ENCODE results near the gene SPINK6. TPM values are rescaled to one million over a fixed set of nuclear protein-coding genes. Genes with fewer than 3 reads are reported as not detected.

SPINK6 gene, protein sequence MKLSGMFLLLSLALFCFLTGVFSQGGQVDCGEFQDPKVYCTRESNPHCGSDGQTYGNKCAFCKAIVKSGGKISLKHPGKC
- not detected for total RNA-seq
- long read RNA-seq, result 0 reads

DNA sequence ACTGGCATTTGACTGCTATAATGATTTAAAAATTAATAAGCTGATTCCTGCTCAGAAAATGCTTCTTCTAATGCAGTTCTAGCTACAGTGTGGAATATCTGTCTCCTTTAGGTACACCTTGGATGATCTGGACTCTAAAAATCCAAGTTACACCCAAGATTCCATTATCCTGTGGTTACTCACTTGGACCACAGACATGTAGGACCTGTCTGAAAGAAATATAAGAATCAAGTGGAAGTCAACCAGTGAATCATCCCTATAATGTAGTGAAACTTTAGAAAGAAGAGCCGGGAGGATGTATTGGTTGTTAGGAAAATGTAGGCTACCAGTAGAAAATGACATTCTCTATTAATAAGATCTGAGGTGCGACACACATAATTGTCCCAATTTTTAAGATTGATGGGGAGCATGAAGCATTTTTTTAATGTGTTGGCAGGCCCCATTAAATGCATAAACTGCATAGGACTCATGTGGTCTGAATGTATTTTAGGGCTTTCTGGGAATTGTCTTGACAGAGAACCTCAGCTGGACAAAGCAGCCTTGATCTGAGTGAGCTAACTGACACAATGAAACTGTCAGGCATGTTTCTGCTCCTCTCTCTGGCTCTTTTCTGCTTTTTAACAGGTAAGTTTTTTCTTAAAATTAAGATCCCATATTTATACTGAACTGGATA is at the start of gene SPINK6:
SPINK6 (plus strand) TSS at position 512 of the 673 bp plus-strand sequence; CDS start at position 567, 55 bp downstream.
- Histone ChIP-seq H3K4me1 (peaks cover 4% of the 10 kb centered on the region), H3K27me3 (ENCODE audit: low read depth) (no peaks in the 10 kb centered on the region), H3K36me3 (no peaks in the 10 kb centered on the region), H3K9me3 (no peaks in the 10 kb centered on the region), H3K27ac (no peak within 1 kb of the TSS), H3K4me3 (no peak within 1 kb of the TSS)
- ATAC-seq, result no peak
- TF ChIP-seq, protein P1, sequence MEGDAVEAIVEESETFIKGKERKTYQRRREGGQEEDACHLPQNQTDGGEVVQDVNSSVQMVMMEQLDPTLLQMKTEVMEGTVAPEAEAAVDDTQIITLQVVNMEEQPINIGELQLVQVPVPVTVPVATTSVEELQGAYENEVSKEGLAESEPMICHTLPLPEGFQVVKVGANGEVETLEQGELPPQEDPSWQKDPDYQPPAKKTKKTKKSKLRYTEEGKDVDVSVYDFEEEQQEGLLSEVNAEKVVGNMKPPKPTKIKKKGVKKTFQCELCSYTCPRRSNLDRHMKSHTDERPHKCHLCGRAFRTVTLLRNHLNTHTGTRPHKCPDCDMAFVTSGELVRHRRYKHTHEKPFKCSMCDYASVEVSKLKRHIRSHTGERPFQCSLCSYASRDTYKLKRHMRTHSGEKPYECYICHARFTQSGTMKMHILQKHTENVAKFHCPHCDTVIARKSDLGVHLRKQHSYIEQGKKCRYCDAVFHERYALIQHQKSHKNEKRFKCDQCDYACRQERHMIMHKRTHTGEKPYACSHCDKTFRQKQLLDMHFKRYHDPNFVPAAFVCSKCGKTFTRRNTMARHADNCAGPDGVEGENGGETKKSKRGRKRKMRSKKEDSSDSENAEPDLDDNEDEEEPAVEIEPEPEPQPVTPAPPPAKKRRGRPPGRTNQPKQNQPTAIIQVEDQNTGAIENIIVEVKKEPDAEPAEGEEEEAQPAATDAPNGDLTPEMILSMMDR (IDR thresholded peaks at IDR 0.05), result no peak
- no peak for DNase-seq
- intact Hi-C loops (cut with DNase I), result no loop called here

DNA sequence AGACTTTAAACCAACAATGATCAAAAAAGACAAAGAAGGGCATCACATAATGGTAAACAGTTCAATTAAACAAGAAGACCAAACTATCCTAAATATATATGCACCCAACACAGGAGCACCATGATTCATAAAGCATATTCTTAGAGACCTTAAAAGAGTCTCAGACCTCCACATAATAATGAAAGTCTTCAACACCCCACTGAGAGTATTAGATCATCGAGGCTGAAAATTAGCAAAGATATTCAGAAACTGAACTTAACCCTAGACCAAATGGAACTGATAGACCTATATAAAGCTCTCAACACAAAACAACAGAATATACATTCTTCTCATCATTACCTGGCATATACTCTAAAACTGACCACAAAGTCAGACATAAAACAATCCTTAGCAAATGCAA is 46.2 kb upstream of the SPINK6 start:
- no peak for ATAC-seq
- Histone ChIP-seq H3K27ac (no peak overlapping the region), H3K36me3 (no peaks in the 10 kb centered on the region), H3K4me3 (no peak overlapping the region), H3K27me3 (ENCODE audit: low read depth) (no peaks in the 10 kb centered on the region), H3K4me1 (no peaks in the 10 kb centered on the region), H3K9me3 (no peaks in the 10 kb centered on the region)
- TF ChIP-seq, protein P1 (IDR thresholded peaks at IDR 0.05), result no peak
- DNase-seq, result no peak
- intact Hi-C loops (cut with DNase I), result no loop called here

DNA sequence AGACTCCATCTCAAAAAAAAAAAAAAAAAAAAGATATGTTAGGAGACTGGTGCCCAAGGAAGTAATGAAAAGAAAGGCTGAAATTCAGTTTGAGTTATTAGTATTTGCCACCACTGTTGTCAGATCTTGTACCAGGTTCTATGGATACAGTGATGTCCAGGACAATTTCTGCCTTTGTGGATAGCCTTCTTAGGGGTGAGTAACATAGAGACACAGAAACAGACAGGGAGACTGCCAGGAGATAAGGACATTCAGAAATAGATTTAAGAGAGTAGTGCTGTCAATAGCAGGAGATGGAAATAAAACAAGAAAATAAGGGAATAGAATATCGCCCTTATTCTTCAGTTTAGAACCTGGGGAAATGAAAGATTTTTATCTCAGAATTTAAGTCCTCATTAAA is 40.8 kb upstream of the SPINK6 start:
- Histone ChIP-seq H3K9me3 (no peaks in the 10 kb centered on the region), H3K36me3 (no peaks in the 10 kb centered on the region), H3K4me1 (no peaks in the 10 kb centered on the region), H3K27me3 (ENCODE audit: low read depth) (no peaks in the 10 kb centered on the region), H3K27ac (no peak overlapping the region), H3K4me3 (no peak overlapping the region)
- DNase-seq (no peak), ATAC-seq (no peak)
- TF ChIP-seq, protein P1 (IDR thresholded peaks at IDR 0.05), result no peak
- intact Hi-C loops (cut with DNase I), result no loop called here

DNA sequence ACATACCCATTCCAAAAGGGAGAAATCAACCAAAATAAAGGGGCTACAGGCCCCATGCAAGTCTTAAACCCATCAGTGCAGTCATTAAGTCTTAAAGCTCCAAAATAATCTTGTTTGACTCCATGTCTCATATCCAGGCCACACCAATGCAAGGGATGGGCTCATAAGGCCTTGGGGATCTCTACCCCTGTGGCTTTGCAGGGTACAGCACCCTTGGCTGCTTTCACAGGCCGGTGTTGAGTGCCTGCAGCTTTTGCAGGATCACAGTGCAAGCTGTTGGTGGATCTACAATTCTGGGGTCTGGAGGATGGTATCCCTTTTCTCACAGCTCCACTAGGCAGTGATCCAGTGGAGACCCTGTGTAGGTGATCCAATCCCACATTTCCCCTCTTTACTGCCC is 39.5 kb upstream of the SPINK6 start:
- no peak overlapping the region for H3K4me3 ChIP-seq

DNA sequence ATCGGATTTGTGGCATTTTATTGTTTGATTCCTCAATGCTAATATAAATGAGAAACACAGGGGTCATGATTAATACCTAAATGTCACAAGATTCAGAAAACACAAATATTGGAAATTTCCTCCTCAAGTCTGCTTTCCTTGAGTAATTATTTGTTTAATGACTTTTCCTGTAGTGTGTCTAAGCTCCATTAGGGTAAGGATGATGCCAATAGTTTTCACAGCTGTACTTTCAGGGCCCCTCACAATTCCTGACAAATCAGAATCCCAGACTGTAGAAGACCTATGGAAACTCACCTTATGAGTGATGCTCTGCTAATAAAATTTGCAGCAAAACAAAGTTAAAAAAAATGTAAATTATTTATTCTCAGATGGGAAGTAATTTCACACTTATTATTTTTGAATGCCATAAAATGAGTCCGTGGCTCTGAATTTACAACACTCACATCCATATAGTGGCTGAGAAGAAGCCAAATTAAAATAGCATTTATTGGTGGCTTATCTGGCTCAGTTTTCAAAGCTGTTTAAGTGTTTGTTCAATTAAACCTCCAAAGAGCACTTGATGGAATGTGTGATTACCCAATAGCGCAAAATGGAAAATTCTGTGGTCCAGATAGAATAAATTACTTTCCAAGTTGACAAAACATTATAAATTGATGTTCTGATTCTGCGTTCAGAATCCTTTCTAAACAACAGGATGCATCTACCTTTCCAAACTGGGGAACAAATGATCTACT is 36.1 kb upstream of the SPINK6 start:
- peak in 1 of 2 donors; percentile 69 for ATAC-seq
- Histone ChIP-seq H3K9me3 (no peaks in the 10 kb centered on the region), H3K36me3 (no peaks in the 10 kb centered on the region), H3K27ac (no peak overlapping the region), H3K27me3 (ENCODE audit: low read depth) (no peaks in the 10 kb centered on the region), H3K4me1 (no peaks in the 10 kb centered on the region), H3K4me3 (no peak overlapping the region)
- no peak for DNase-seq
- TF ChIP-seq, protein P1 (IDR thresholded peaks at IDR 0.05), result no peak
- intact Hi-C loops (cut with DNase I), result no loop called here

More for the DNA sequence above, 39.5 kb upstream of the SPINK6 start:
- TF ChIP-seq, protein P1 (IDR thresholded peaks at IDR 0.05), result no peak
- no peaks in the 10 kb centered on the region for H3K27me3 ChIP-seq (ENCODE audit: low read depth)
- ATAC-seq, result no peak
- DNase-seq, result no peak
- no peaks in the 10 kb centered on the region for H3K4me1 ChIP-seq
- no peaks in the 10 kb centered on the region for H3K9me3 ChIP-seq
- no peaks in the 10 kb centered on the region for H3K36me3 ChIP-seq
- no peak overlapping the region for H3K27ac ChIP-seq
- intact Hi-C loops (cut with DNase I), result no loop called here
